GM21423 (cell line): ENCODE measurements around the gene SULT4A1.
"Not testable (repeated sequence)": the region's sequence is repeated elsewhere in the genome, so short reads cannot be mapped to it uniquely, and the experiment has no call there.

Experiments
- ATAC-seq: cut with Tn5 transposase; IDR thresholded peaks from one replicate; pipeline ENCODE4 v1.9.1; 2021; ENCODE audit warnings: mild to moderate bottlenecking, moderate library complexity; ENCODE audit not compliant: unreplicated experiment

SULT4A1 gene

GRCh38 chr22:43862074-43862881 lies at the start of gene SULT4A1:
TSS of gene SULT4A1 (minus strand) at chr22:43862513. CDS start at chr22:43862382, 131 bp downstream.
- no peak for ATAC-seq

- no peak for ATAC-seq
Observed at GRCh38 chr22:43911351-43911750, 49.0 kb upstream of the SULT4A1 start.

GRCh38 chr22:43910178-43910695 lies 47.9 kb upstream of the SULT4A1 start:
- no peak for ATAC-seq

- ATAC-seq, result no peak
Observed at GRCh38 chr22:43909708-43910107, 47.4 kb upstream of the SULT4A1 start.

- ATAC-seq, result no peak
Observed at GRCh38 chr22:43905681-43906080, 43.4 kb upstream of the SULT4A1 start.

GRCh38 chr22:43904412-43904811 lies 42.1 kb upstream of the SULT4A1 start:
- ATAC-seq, result not testable (repeated sequence)

- ATAC-seq, result not testable (repeated sequence)
Observed at GRCh38 chr22:43903033-43903432, 40.7 kb upstream of the SULT4A1 start.

- no peak for ATAC-seq
Observed at GRCh38 chr22:43901976-43902643, 39.8 kb upstream of the SULT4A1 start.

GRCh38 chr22:43900206-43900605 lies 37.9 kb upstream of the SULT4A1 start:
- ATAC-seq, result no peak

- ATAC-seq, result no peak
Observed at GRCh38 chr22:43897751-43898261, 35.5 kb upstream of the SULT4A1 start.

- ATAC-seq, result no peak
Observed at GRCh38 chr22:43895986-43896645, 33.8 kb upstream of the SULT4A1 start.

- ATAC-seq, result no peak
Observed at GRCh38 chr22:43894122-43894521, 31.8 kb upstream of the SULT4A1 start.

- ATAC-seq, result no peak
Observed at GRCh38 chr22:43893266-43893665, 31.0 kb upstream of the SULT4A1 start.

GRCh38 chr22:43892183-43892894 lies 30.0 kb upstream of the SULT4A1 start:
- no peak for ATAC-seq

GRCh38 chr22:43891360-43892182 lies 29.3 kb upstream of the SULT4A1 start, which contains the start of gene PNPLA5:
TSS of gene PNPLA5 (minus strand) at chr22:43892013. CDS start at chr22:43891880, 133 bp downstream.
- ATAC-seq, result no peak

- no peak for ATAC-seq
Observed at GRCh38 chr22:43890901-43891331, 28.6 kb upstream of the SULT4A1 start.

GRCh38 chr22:43889860-43890253 lies 27.5 kb upstream of the SULT4A1 start:
- no peak for ATAC-seq

GRCh38 chr22:43889201-43889859 lies 27.0 kb upstream of the SULT4A1 start:
- no peak for ATAC-seq

- no peak for ATAC-seq
Observed at GRCh38 chr22:43888740-43889139, 26.4 kb upstream of the SULT4A1 start.
